ENCODE measurements around the gene OLA1.
"Not testable (repeated sequence)": the region's sequence is repeated elsewhere in the genome, so short reads cannot be mapped to it uniquely, and the experiment has no call there.

The OLA1 gene

GRCh38 chr2:174248187-174248997 lies at the start of gene OLA1:
Gene OLA1, minus strand, starts transcription at chr2:174248532. Its CDS starts 1,717 bp downstream, at chr2:174246815.
- no peak for FAIRE-seq

- FAIRE-seq: no peak
Observed at GRCh38 chr2:174292908-174293307, 44.6 kb upstream of the OLA1 start.

- no peak for FAIRE-seq
Observed at GRCh38 chr2:174286172-174286571, 37.8 kb upstream of the OLA1 start.

GRCh38 chr2:174282441-174282840 lies 34.1 kb upstream of the OLA1 start:
- FAIRE-seq: no peak

DNA sequence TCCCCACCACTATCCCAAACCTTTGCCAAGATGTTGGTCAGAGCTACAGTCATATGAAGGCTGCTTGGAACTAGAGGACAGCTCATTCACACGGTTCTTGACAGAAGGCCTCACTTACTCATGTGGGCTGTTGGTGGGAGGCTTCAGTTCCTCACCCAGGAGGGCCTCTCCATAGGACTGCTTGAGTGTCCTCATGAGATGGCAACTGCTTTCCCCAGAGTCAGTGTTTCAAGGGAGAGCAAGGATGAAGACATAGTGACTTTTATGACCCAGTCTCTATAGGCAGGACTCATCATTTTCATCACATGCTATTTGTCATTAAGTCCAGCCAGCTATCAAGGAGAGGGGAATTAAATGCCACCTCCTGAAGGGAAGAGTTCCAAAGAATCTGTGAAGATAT lies 33.4 kb upstream of the OLA1 start:
- no peak for FAIRE-seq

DNA sequence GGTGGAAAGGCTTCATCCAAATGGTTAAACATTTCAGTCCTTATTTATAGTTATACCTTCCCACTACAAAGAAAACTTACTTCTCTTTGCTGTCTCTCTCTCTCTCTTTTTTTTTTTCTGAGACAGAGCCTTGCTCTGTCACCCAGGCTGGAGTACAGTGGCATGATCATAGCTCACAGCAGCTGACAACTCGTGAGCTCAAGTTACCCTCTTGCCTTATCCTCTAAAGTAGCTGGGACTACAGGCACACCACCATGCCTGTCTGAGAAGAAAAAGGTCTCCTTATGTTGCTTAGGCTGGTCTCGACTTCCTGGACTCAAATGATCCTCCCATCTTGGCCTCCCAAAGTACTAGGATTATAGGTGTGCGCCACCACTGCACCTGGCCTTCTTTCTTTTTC lies 32.3 kb upstream of the OLA1 start:
- no peak for FAIRE-seq

- FAIRE-seq: not testable (repeated sequence)
Observed at GRCh38 chr2:174270263-174270662, 21.9 kb upstream of the OLA1 start.

DNA sequence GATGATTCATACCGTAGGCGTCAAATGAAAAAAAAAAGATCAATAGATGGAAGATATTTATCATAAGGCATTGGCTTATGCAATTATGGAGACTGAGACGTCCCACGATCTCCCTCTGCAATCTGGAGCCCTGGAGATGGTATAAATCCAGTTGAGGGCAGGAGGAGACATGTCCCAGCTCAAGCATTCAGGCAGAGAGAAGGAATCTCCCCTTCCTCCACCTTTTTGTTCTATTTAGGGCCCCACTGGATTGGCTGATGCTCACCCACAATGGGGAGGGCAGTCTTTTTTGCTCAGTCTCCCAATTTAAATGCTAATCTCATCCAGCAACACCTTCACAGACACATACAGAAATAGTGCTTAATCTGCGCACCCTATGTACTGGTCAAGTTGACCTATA lies 18.0 kb upstream of the OLA1 start:
- FAIRE-seq: no peak

GRCh38 chr2:174263997-174264396 lies 15.7 kb upstream of the OLA1 start:
- no peak for FAIRE-seq

DNA sequence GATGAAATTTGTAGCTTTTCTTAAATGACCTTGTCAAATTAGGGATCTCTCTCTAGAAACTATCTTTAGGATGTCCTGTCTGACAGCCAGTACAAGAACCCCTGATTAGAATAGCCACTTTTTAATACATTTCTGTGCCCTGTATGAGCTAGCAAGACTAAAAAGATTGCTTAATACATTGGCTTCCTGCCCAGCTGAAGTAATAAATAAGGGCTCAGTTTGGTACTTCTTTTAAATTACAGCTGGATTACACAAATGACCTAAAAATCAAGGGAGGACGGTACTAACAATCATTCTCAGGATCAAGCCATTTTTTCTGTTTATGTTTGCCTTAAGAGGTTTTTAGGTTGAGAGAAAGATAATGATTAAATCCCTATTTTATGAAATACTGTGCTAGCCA lies 11.6 kb upstream of the OLA1 start:
- FAIRE-seq: no peak

DNA sequence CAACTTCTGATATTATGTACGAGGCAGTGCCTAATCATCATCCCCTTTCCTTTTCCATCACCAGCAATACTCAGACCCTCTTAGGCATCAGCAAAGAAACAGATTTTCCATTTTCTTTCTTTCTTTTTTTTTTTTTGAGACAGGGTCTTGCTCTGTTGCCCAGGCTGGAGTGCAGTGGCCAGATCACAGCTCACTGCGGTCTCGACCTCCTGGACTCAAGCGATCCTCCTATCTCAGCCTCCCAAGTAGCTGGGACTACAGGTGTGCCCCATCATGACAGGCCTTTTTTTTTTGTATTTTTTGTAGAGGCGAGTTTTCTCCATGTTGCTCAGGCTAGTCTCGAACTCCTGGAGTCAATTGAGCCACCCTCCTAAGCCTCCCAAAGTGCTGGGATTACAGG lies 5.9 kb upstream of the OLA1 start:
- FAIRE-seq: no peak

GRCh38 chr2:174248998-174249592 lies 763 bp upstream of the OLA1 start:
- no peak for FAIRE-seq

DNA sequence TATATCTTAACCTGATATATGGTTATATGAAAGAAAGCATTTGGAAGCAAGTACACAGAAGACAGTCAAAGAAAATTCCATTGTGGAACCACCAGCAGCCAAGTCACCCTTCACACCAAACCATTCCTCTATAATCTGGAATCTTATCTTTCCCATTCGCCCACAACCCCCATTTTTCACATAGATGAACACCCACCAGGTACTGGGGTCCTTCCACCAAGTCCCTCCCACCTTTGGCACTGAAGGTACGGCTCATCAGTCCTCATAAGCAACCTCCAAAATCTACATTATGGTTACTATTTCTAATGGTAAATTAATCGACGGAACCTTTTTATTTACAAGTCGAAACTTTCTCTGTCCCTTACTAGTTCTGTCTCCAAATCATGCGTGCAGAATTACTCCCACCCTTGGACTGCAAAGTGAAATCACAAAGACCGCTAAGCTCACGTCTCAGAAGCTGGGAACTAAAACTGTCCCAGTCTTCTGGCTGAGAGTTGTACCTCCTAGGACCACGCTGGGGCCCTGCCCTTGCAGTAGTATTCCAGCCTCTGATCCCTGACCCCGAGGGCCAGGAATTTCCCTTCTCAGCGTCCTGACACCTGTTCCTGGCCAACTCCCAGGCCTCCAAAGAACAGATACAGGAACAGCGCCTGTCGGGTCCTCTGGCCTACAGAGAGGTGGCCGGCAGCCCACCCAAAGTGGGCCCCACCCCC lies 702 bp downstream of the OLA1 start:
- FAIRE-seq: no peak

- no peak for FAIRE-seq
Observed at GRCh38 chr2:174246944-174247381, 1.4 kb downstream of the OLA1 start.

DNA sequence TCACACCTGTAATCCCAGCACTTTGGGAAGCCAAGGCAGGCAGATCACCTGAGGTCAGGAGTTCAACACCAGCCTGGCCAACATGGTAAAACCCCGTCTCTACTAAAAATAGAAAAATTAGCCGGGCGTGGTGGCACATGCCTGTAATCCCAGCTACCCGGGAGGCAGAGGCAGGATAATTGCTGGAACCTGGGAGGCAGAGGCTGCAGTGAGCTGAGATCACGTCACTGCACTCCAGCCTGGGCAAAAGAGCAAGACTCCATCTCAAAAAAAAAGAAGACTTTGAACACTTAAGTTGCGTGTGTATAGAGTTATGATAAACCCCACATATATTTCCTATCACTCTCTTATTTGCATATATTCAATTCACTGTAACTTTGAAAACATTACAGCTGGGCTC lies 2.7 kb downstream of the OLA1 start:
- not testable (repeated sequence) for FAIRE-seq

DNA sequence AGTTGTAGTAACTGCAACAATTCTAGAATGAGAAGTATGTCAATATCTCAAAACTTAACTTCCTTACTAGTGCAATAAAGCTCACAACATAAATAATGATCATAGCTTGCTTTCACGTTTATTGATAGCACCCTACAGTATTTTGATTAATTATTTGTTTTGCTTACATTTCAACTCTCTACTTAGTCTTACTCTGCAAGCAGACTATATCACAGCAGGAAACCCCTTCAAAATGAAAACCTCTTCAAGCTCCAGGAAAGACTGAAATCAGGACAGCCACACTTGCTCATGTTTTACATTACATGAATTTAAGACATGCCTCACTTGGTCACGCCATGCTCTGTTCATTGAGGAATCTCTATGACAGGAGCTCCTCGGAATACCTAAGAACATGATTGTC lies 3.3 kb downstream of the OLA1 start:
- no peak for FAIRE-seq

- no peak for FAIRE-seq
Observed at GRCh38 chr2:174243812-174244211, 4.5 kb downstream of the OLA1 start.

DNA sequence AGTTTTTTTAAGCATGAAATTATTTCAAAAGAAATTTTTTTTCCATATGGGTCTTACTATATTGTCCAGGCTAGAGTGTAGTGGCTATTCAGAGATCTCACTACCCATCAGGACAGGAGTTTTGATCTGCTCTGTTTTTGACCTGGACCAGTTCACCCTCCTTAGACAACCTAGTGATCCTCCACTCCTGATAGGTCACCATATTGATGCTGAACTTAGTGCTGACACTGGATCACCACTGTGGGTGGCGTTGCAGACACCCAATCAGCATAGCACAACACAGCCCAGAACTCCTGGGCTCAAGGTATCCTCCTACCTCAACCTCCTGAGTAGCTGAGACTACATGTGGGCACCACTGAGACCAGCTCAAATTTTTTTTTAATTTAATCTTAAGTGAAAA lies 8.2 kb downstream of the OLA1 start:
- no peak for FAIRE-seq

GRCh38 chr2:174236429-174236828 lies 11.9 kb downstream of the OLA1 start:
- no peak for FAIRE-seq

DNA sequence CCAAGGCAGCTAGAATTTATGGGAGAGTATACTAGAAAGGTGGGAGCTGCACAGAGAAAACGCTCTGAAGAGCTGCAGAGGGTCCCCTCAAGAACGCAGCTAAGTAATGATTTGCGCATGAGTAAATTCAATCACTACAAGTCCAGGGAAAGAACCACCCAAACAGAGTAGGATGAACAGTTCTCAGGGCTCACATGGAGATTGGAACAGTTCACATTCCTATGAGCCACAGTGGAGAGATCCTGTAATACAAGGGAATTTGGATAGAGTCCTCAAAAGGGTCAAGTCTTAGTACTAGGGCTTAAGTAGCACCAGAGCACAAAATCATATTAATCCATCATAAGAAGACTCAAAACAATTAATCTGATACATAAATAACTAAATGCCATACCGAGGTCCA lies 12.7 kb downstream of the OLA1 start:
- no peak for FAIRE-seq

GRCh38 chr2:174233771-174234275 lies 14.5 kb downstream of the OLA1 start:
- FAIRE-seq: no peak

DNA sequence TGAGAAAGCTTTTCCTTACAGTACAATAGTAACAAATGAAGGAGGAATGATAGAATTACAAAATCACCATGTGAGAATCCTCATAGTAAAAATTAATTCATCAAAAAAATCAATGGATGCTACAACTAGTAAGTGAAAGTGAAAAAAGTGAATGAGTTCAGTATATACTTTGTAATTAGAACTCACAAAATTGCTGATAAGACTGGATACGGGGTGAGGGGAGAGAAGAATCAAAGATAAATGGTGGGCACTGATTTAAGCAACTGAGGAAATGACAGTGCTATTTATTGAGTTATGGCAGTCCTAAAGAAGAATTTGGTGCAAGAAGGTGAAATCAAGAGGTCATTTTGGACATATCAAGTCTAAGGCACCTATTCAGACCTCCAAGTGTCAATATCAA lies 20.6 kb downstream of the OLA1 start:
- FAIRE-seq: no peak

- FAIRE-seq: no peak
Observed at GRCh38 chr2:174224665-174225288, 23.6 kb downstream of the OLA1 start.
